Naive thymus-derived CD8-positive, alpha-beta T cell (primary cell): ENCODE measurements around the gene TMEM207. TPM values are rescaled to one million over a fixed set of nuclear protein-coding genes. Genes with fewer than 3 reads are reported as not detected.
A peak's percentile ranks its signal among the peaks of the same experiment; 100 is the strongest.

Experiments used
- ATAC-seq, 2 donors: fragments of 150-1000 bp; cut with Tn5 transposase in 1 of 2; sonication (Bioruptor Pico), chemical (Tn5 transposase) in 1 of 2; 1 replicate in 1 of 2; 2 replicates in 1 of 2; pipeline ENCODE4 v1.10.0; 2021; ENCODE audit warnings: mild to moderate bottlenecking in 2 of 2, moderate library complexity in 2 of 2
- POLR2A ChIA-PET: fragments of 350-600 bp; sonication (Branson Sonifier 250); formaldehyde crosslinking; loops from one replicate; lab custom pipeline; 2021; ENCODE audit warnings: antibody characterized with exemption; lab: Charles Lee
- DNase-seq, 10 donors: peaks; one replicate each; pipeline versions ENCODE4 v3.0.0 to v3.0.0-alpha.2; 2020 to 2022
- H3K27ac Mint-ChIP-seq, 10 donors: one replicate each; pipeline ENCODE4 v1.8.0; 2020 to 2022; ENCODE audit warnings: mild to moderate bottlenecking in 10 of 10, mixed read lengths in 10 of 10, moderate library complexity in 4 of 10, inconsistent platforms in 1 of 10
- H3K27me3 Mint-ChIP-seq, 5 donors: one replicate each; pipeline ENCODE4 v1.8.0; 2021 to 2022; ENCODE audit warnings: mixed read lengths in 5 of 5
- H3K36me3 Mint-ChIP-seq, 3 donors: one replicate each; pipeline ENCODE4 v1.8.0; 2020 to 2022; ENCODE audit warnings: mixed read lengths in 3 of 3, mild to moderate bottlenecking in 2 of 3, inconsistent platforms in 1 of 3
- H3K4me1 Mint-ChIP-seq, 4 donors: one replicate each; pipeline ENCODE4 v1.8.0; 2021 to 2022; ENCODE audit warnings: mixed read lengths in 4 of 4
- H3K4me3 Mint-ChIP-seq, 10 donors: one replicate each; pipeline ENCODE4 v1.8.0; 2020 to 2022; ENCODE audit warnings: mild to moderate bottlenecking in 10 of 10, mixed read lengths in 10 of 10, moderate library complexity in 6 of 10, inconsistent platforms in 1 of 10
- H3K9me3 Mint-ChIP-seq, 9 donors: one replicate each; pipeline ENCODE4 v1.8.0; 2020 to 2022; ENCODE audit warnings: mixed read lengths in 9 of 9, mild to moderate bottlenecking in 3 of 9, inconsistent platforms in 1 of 9, moderate library complexity in 1 of 9
- polyA plus RNA-seq, 3 donors: library from polyadenylated mRNA; unstranded; fragments of 300-500 nt; fragmentation: Illumina TruSeq; gene quantifications; one replicate each; pipeline ENCODE4 v1.2.3, GENCODE V29; 2021
- total RNA-seq, 8 experiments: library from RNA in 2 of 8; stranded (reverse) in 2 of 8; gene quantifications; one replicate each; pipeline ENCODE4 v1.2.3 and lab custom pipeline; 2021 to 2026

TMEM207 gene
- total and polyA plus RNA-seq, 5 experiments from 2014 or later, result not detected

DNA sequence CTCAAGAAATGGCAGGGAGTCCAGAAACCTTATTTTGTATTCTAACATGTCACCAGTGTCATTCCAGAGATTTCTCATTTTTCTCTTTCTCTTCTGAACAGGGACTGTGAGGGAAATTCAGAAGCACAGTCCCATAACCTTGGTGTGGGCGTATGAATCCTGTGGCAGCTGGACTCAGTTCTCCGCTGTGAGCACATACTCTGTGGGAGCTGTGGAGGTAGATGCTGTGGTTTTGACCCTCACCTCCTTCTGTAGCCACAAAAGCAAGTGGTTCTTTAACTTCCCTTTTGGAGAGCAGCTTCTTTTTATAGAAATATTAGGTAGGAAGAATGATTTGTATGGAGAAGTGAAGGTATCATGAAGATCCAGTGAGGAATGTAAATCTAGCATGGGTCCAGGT is 13.4 kb downstream of the TMEM207 start:
- Mint-ChIP-seq H3K4me1 (no peaks in the 10 kb centered on the region), H3K27ac (no peak overlapping the region), H3K36me3 (peaks cover 0 to 2% (median 0%) of the 10 kb centered on the region in 3 donors), H3K9me3 (peaks cover 0 to 7% (median 0%) of the 10 kb centered on the region in 9 donors), H3K27me3 (peaks cover 10 to 47% (median 20%) of the 10 kb centered on the region in 5 donors), H3K4me3 (no peak overlapping the region)
- POLR2A ChIA-PET, result no interaction called here
- DNase-seq (no peak), ATAC-seq (no peak)

DNA sequence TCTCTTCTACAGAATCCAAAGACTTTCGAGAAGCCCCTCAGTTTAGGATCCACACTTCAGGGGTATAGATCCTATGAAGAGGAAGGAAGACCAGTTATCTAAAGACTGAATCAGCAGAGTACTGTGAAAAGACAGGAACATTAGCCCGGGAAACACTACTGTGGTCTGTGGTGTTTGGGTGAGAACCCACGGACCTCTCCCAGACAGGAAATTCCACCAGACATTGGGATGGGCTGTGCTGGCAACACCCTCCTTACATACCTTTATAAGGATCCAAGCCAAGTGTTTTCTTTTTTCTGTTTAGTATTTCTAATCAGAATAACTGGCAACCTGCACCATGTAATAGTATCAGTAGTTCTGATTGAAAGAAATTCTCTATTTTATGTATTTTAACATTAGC is 14.1 kb downstream of the TMEM207 start:
- Mint-ChIP-seq H3K4me1 (no peaks in the 10 kb centered on the region), H3K27me3 (peaks cover 10 to 47% (median 18%) of the 10 kb centered on the region in 5 donors), H3K9me3 (peaks cover 0 to 7% (median 0%) of the 10 kb centered on the region in 9 donors), H3K36me3 (peaks cover 0 to 2% (median 0%) of the 10 kb centered on the region in 3 donors), H3K27ac (no peak overlapping the region), H3K4me3 (no peak overlapping the region)
- ATAC-seq, result no peak
- POLR2A ChIA-PET, result no interaction called here
- no peak for DNase-seq

DNA sequence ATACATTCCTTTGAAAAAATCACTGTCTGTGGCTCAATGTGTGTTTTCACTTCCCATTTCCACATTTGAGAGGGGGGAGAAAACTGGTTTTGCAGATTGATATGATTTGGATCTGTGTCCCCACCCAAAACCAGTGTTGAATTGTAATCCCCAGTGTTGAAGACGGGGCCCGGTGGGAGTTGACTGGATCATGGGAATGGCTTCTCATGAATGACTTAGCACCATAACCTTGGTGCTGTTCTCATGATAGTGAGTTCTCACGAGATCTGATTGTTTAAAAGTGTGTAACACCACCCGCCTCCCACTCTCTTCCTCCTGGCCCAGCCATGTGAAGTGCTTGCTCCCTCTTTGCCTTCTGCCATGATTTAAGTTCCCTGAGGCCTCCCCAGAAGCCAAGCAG is 16.1 kb downstream of the TMEM207 start:
- peaks cover 10 to 40% (median 18%) of the 10 kb centered on the region in 5 donors for H3K27me3 Mint-ChIP-seq
- ATAC-seq, result no peak
- POLR2A ChIA-PET, result no interaction called here
- no peak overlapping the region for H3K4me3 Mint-ChIP-seq
- H3K4me1 Mint-ChIP-seq, result no peaks in the 10 kb centered on the region
- no peak for DNase-seq
- peaks cover 0 to 7% (median 0%) of the 10 kb centered on the region in 9 donors for H3K9me3 Mint-ChIP-seq
- H3K36me3 Mint-ChIP-seq, result peaks cover 0 to 2% (median 0%) of the 10 kb centered on the region in 3 donors
- no peak overlapping the region for H3K27ac Mint-ChIP-seq

DNA sequence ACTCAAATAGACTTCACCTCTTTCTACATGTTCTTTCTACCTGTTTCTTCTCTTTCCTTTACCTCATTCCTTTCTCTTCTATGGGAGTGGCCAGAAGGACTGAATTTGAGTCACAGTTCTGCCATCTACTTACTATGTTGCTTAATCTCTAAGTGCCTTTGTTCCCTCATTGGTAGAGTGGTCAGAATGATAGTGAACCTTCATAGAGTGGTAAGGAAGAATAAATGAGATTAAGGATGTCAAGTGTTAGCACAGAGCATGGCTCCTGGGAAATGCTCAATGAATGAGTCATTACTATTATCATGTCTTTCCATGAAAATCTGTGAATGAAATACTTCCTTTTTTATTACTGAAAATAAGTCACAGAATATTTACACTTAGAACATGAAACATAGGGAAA is 17.5 kb downstream of the TMEM207 start:
- Mint-ChIP-seq H3K36me3 (peaks cover 0 to 2% (median 0%) of the 10 kb centered on the region in 3 donors), H3K27ac (peak overlapping the region in 1 of 10 donors; percentile 19), H3K27me3 (peaks cover 10 to 38% (median 18%) of the 10 kb centered on the region in 5 donors), H3K4me3 (no peak overlapping the region), H3K4me1 (no peaks in the 10 kb centered on the region), H3K9me3 (peaks cover 0 to 6% (median 0%) of the 10 kb centered on the region in 9 donors)
- no peak for DNase-seq
- ATAC-seq, result no peak
- POLR2A ChIA-PET, result no interaction called here

DNA sequence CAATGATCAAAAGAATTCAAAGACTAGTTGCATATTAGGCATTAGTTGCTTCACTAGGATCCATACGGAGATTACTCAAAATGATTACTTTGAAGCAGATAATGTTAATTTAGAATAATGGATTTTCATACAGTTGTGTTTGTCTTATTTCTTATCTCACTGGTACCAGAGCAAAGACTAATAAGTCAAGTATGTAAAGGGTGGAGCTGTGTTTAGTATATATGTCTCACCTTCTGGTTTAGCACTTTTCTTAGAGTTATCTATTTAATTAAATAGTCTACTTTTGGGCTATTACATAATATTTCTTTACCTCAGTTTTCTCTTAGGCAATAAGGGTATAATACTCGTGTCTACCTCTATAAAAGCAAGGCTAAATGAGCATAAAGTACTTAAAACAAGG is 18.8 kb downstream of the TMEM207 start:
- H3K4me1 Mint-ChIP-seq, result no peaks in the 10 kb centered on the region

DNA sequence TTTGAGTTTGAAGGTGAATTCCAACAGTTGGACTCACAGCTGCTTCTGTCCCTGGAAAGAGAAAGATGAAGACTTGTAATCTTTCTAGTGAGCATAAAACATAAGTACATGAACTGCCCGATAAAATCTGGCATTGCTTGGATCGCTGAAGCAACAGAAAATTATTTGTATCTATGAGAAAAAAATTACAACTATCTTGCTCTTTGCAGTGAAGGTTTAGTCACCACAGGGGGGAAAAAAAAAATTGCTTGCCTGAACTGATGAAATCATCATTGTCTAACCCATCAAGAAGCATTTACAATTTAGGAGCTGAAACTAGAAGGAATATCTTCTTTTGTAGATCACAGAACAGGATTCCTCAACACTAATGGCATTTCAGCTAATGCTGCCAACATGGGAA is 20.0 kb downstream of the TMEM207 start:
- no peak for ATAC-seq
- H3K27me3 Mint-ChIP-seq, result peaks cover 3 to 13% (median 10%) of the 10 kb centered on the region in 5 donors
- H3K4me3 Mint-ChIP-seq, result no peak overlapping the region
- POLR2A ChIA-PET, result no interaction called here
- peaks cover 0 to 3% (median 0%) of the 10 kb centered on the region in 4 donors for H3K4me1 Mint-ChIP-seq
- peaks cover 0 to 2% (median 0%) of the 10 kb centered on the region in 3 donors for H3K36me3 Mint-ChIP-seq
- no peak overlapping the region for H3K27ac Mint-ChIP-seq
- H3K9me3 Mint-ChIP-seq, result no peaks in the 10 kb centered on the region
- no peak for DNase-seq

More for the DNA sequence above, 18.8 kb downstream of the TMEM207 start:
- DNase-seq (no peak), ATAC-seq (no peak)
- H3K4me3 Mint-ChIP-seq, result no peak overlapping the region
- H3K36me3 Mint-ChIP-seq, result peaks cover 0 to 2% (median 0%) of the 10 kb centered on the region in 3 donors
- H3K9me3 Mint-ChIP-seq, result no peaks in the 10 kb centered on the region
- H3K27me3 Mint-ChIP-seq, result peaks cover 5 to 25% (median 16%) of the 10 kb centered on the region in 5 donors
- H3K27ac Mint-ChIP-seq, result no peak overlapping the region
- POLR2A ChIA-PET, result no interaction called here

DNA sequence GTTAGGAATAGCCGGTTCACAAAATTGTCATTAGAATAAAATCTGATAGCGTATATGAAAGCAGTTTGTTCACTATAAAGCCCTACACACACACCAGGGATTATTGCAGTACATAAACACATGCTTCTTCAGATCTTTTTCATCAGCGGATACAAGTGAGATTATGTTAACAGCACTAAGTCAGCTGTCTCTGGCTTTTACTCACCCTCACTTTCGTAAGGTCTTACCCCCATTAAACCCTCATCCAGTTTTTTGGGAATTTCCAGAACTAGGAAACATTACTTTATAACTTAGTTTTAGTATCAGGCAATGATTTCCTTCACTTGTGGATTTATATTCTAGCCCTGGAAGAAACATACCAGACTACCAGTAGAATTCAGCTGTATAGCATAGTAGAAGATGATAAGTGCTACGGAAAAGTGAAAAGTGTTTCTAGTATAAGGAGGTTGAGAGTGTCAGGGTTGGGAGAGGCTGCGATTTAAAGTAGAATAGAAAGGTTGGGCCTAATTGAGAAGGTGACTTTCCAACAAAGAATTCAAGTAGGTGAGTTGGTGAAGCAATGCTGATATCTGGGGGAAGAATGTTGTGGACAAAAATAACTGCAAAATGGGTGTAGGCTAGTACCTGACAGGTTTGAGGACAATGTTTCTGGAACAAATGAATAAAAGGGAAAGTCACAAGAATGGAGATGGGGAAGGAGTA is 22.7 kb downstream of the TMEM207 start:
- no peaks in the 10 kb centered on the region for H3K27me3 Mint-ChIP-seq
- POLR2A ChIA-PET, result no interaction called here
- no peaks in the 10 kb centered on the region for H3K9me3 Mint-ChIP-seq
- ATAC-seq (no peak), DNase-seq (no peak)
- peaks cover 0 to 5% (median 1%) of the 10 kb centered on the region in 4 donors for H3K4me1 Mint-ChIP-seq
- no peak overlapping the region for H3K4me3 Mint-ChIP-seq
- H3K27ac Mint-ChIP-seq, result no peak overlapping the region
- H3K36me3 Mint-ChIP-seq, result no peaks in the 10 kb centered on the region

DNA sequence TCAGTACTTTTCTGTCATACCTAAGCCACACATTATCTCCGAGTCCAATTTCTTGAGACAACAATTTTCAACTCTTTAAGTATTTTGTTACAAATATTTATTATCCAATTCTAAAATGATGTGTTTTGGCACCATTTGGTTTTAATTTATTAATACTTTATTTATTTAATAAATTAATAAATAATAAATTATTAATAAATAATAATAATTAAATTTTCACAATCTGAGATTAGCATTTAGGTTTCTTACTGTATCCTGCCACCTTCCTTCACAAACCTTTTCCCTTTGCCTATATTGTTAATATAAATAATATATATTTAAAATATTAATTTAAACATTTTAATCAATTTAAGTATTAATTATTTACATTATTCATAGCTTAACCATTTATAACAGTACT is 23.9 kb downstream of the TMEM207 start:
- H3K9me3 Mint-ChIP-seq, result no peaks in the 10 kb centered on the region
- no peak overlapping the region for H3K27ac Mint-ChIP-seq
- ATAC-seq, result no peak
- no peaks in the 10 kb centered on the region for H3K36me3 Mint-ChIP-seq
- H3K4me3 Mint-ChIP-seq, result no peak overlapping the region
- DNase-seq, result no peak
- H3K4me1 Mint-ChIP-seq, result peaks cover 0 to 5% (median 1%) of the 10 kb centered on the region in 4 donors
- POLR2A ChIA-PET, result interaction anchor here (0.8 kb wide), 1 partner anchor 88 kb away, joined by 3 read pairs; the partner anchor contains the start of gene IL1RAP
- H3K27me3 Mint-ChIP-seq, result no peaks in the 10 kb centered on the region

DNA sequence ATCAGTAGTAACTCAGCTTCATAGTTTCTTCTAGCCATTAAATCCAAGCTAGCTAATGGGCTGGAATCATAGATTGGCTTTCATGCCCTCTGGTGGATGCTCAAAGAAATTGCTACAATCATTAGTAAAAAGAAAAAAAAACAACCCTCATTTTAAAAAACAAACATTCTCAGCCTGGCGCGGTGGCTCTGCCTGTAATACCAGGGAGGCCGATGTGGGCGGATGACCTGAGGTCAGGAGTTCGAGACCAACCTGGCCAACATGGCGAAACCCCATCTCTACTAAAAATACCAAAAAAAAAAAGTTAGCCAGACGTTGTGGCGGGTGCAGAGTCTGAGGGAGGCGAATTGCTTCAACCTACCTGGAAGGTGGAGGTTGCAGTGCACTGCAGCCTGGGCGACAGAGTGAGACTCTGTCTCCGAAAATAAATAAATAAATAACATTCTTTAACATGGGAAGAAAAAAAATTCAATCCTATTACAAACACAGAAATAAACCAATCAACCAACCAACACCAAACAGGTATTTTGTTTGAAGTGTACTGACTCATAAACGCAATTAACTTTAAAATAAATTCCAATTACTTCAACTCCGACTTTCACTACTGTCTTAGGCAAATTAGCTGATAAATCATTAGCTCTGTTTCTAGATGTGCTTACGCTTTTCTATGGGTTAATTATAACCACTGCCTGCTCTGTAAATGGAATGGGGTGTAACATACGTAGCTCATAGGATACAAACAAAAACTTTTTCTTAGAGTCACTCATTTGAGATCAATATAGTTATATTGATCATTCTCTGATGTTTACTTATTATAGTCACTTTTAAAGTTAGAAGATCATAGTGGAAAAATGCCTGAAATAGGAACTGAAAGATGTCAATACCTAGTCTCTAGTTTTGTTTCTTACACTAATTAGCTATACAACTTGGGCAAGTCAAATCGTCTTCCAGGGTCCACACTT is 24.9 kb downstream of the TMEM207 start:
- peak overlapping the region in 7 of 10 donors; percentile 4 to 70 (median 41) for H3K4me3 Mint-ChIP-seq
- H3K36me3 Mint-ChIP-seq, result no peaks in the 10 kb centered on the region
- POLR2A ChIA-PET, result interaction anchor here (0.8 kb wide), 1 partner anchor 89 kb away, joined by 3 read pairs; the partner anchor contains the start of gene IL1RAP
- no peaks in the 10 kb centered on the region for H3K27me3 Mint-ChIP-seq
- H3K9me3 Mint-ChIP-seq, result no peaks in the 10 kb centered on the region
- peaks cover 0 to 5% (median 1%) of the 10 kb centered on the region in 4 donors for H3K4me1 Mint-ChIP-seq
- peak overlapping the region in 5 of 10 donors; percentile 44 to 86 (median 67) for H3K27ac Mint-ChIP-seq
- ATAC-seq (peak in 1 of 2 donors; percentile 39), DNase-seq (peak in 5 of 10 donors; percentile 3 to 22 (median 20))

DNA sequence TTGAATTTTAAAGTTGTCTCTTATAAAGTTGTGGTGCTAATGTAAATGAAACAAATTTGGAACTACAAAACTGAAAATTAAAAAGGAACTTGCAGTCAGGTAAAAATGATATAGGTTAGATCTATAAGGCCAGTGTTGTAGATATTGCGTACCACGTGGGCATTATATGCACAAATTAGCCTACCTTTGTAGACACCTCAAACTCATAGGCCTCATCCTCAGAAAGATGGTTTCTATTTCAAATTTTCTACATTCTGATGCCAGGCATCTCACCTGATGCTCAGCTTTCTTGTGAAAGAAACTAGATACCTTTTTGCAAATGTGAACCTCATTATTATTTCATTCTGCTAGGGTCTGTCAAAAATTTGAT is 25.6 kb downstream of the TMEM207 start:
- H3K4me1 Mint-ChIP-seq, result peaks cover 0 to 5% (median 1%) of the 10 kb centered on the region in 4 donors
- no peak for DNase-seq
- ATAC-seq, result no peak
- H3K27me3 Mint-ChIP-seq, result no peaks in the 10 kb centered on the region
- H3K4me3 Mint-ChIP-seq, result no peak overlapping the region
- H3K27ac Mint-ChIP-seq, result no peak overlapping the region
- POLR2A ChIA-PET, result no interaction called here
- no peaks in the 10 kb centered on the region for H3K9me3 Mint-ChIP-seq
- no peaks in the 10 kb centered on the region for H3K36me3 Mint-ChIP-seq

DNA sequence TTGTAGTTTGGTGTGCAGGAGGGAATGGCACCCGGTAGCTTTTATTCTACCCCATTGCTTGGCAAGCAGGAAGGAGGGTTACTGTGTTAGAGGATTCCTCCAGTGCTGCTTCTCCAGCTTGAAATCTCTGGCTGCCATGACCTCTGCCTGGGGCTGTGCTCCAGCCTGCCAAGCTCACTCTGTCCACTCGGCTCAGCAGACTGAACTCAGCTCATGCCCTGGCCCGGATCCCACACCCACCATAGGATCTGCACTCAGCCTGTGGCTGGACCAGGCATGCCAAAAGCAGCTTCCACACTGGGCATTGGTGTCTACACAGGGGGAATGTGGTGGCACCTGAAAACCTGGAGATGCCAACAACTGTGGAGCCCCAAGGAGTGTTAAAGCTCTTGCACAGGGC is 35.4 kb downstream of the TMEM207 start:
- no peak for ATAC-seq
- Mint-ChIP-seq H3K4me1 (no peaks in the 10 kb centered on the region), H3K36me3 (peaks cover 0 to 9% (median 2%) of the 10 kb centered on the region in 3 donors), H3K9me3 (peaks cover 0 to 5% (median 0%) of the 10 kb centered on the region in 9 donors), H3K4me3 (no peak overlapping the region), H3K27ac (no peak overlapping the region), H3K27me3 (peaks cover 0 to 10% (median 5%) of the 10 kb centered on the region in 5 donors)
- POLR2A ChIA-PET, result no interaction called here
- DNase-seq, result no peak

DNA sequence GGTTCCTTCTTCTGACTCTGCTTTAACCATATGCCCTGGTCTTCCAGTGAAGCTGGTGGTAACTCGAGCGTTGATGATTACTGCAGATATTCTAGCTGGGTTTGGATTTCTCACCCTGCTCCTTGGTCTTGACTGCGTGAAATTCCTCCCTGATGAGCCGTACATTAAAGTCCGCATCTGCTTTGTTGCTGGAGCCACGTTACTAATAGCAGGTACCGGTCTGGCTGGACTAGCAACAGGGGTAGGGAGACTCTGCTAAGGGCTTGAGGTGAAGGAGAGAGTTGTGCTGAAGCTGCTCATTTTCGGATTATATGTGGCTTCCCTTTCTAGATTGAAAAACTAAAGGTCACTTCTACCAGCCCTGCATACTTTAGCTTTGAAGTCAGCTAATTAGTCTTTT is 45.0 kb downstream of the TMEM207 start:
- no peaks in the 10 kb centered on the region for H3K36me3 Mint-ChIP-seq
- no peaks in the 10 kb centered on the region for H3K4me1 Mint-ChIP-seq
- H3K27me3 Mint-ChIP-seq, result peaks cover 0 to 9% (median 3%) of the 10 kb centered on the region in 5 donors
- DNase-seq (no peak), ATAC-seq (no peak)
- H3K4me3 Mint-ChIP-seq, result no peak overlapping the region
- no peak overlapping the region for H3K27ac Mint-ChIP-seq
- H3K9me3 Mint-ChIP-seq, result no peaks in the 10 kb centered on the region
- POLR2A ChIA-PET, result no interaction called here
